ENCODE measurements around the gene LMAN1. TPM values are rescaled to one million over a fixed set of nuclear protein-coding genes. Genes with fewer than 3 reads are reported as not detected.

The LMAN1 gene
- total RNA-seq, 1 experiment from 2014 or later = 77.1 TPM

DNA sequence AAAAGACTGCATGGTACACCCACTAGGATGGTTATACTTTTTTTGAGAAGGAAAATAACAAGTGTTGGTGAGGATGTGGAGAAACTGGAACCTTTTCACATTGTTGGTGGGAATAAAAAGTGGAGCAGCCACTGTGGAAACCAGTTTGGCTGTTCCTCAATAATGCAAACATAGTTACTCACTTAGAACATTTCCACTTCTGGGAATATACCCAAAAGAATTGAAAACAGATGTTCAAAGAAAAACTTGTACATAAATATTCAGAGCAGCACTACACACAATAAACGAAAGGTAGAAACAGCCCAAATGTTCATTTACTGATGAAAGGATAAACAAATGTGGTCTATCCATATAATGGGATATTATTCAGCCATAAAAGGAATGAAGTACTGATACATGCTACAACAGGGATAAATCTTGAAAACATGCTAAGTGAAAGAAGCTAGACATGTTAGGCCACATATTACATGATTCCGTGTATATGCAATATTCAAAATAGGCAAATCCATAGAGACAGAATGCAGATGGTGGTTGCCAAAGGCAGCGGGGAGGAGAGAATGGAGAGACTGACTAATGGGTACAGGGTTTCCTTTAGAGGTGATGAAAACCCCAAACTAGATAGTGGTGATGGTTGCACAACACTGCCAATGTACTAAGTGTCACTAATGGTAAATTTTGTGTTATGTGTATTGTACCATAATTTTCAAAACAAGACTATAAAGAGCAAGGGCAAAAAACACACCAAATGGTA is 20.9 kb upstream of the LMAN1 start:
- no peak overlapping the region for H3K27ac ChIP-seq
- H3K27me3 ChIP-seq = no peaks in the 10 kb centered on the region
- no peaks in the 10 kb centered on the region for H3K4me1 ChIP-seq
- H3K36me3 ChIP-seq = no peaks in the 10 kb centered on the region
- DNase-seq = no peak
- no peak overlapping the region for H3K4me3 ChIP-seq
- no peaks in the 10 kb centered on the region for H3K9me3 ChIP-seq (replicated peaks)

DNA sequence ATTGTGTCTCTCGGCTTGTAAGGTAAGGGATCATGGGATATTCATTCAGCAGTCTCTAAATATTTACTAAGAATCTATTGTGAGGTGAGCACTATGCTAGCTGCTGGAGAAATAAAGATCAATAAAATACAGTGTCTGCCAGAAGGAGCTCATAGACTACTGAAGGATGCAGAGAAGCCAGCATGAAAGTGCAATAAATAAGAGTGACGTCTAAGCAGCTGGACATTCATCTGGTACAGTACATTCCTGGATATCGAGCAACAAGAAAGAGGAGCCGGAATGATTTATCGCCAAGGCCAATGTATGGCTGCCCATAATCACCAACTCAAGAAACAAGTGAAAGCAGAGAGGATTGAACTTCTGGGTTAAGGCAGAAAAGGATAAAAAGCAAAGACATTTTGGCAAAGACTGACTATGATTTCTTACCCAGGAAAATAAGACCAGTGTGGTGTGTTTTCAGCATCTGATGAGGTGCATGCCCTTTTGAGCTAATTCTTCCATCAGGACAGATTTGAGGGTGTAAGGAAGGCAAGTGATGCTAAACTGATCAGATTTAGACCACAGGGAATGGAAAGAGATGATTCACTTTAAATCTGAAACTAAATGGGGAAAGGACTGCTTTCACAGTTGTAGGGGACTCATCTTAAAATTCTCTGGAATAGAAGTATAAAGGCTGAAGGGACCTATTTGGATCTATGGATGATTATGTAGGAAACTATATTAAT is 18.7 kb upstream of the LMAN1 start:
- DNase-seq = no peak
- H3K27me3 ChIP-seq = no peaks in the 10 kb centered on the region
- no peak overlapping the region for H3K4me3 ChIP-seq
- no peaks in the 10 kb centered on the region for H3K9me3 ChIP-seq (replicated peaks)
- no peaks in the 10 kb centered on the region for H3K4me1 ChIP-seq
- no peaks in the 10 kb centered on the region for H3K36me3 ChIP-seq
- H3K27ac ChIP-seq = no peak overlapping the region

DNA sequence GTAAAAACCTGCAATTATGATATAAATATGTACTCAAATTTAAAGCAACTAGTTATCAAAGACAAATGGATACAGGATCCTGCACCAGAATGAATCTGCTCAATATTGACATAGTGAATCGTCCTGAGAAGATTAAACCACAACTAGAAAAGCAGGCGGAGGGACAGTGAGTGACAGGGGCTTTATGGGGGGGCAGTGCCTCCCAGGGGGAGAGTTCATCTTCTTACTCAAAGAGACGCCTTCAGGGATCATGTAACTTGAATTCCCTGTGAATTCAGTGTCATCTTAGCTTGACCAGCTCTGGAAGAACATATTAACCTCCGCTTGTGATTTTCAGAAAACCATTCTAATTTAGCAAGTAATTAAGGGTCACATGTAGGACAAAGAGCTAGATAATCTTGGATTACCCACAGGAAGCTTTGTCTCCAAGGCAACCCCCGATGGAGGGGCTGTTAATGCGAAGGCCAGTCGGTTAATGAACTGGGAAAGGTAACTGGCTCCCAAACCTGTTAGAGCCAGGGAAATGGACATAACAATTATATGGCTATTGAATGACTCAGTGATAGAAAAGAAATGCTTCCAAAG is 17.4 kb upstream of the LMAN1 start:
- no peak overlapping the region for H3K27ac ChIP-seq
- no peak overlapping the region for H3K4me3 ChIP-seq
- H3K27me3 ChIP-seq = no peaks in the 10 kb centered on the region
- no peaks in the 10 kb centered on the region for H3K9me3 ChIP-seq (replicated peaks)
- DNase-seq = no peak
- H3K36me3 ChIP-seq = no peaks in the 10 kb centered on the region
- H3K4me1 ChIP-seq = no peaks in the 10 kb centered on the region

DNA sequence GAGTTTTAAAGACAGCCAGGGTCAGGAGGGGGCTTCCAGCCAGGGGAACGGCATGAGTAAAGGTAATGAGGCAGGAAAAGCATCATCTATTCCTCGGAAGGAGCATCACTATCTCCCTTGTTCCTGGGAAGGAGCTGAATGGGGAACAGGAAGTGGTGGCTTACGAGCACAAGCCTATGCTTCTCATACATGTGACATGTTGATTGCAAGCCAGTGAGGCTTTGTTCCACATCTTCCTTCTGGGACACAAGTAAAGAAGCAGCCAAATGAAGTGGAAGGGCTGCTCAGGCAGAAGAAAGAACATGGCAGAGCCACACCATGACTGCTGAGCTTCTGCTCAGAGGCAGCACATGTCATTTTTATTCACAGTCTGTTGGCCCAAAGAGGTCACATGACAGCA is 15.1 kb upstream of the LMAN1 start:
- no peak overlapping the region for H3K4me3 ChIP-seq
- no peak overlapping the region for H3K27ac ChIP-seq
- no peaks in the 10 kb centered on the region for H3K9me3 ChIP-seq (replicated peaks)
- no peak for DNase-seq
- H3K27me3 ChIP-seq = no peaks in the 10 kb centered on the region
- H3K36me3 ChIP-seq = no peaks in the 10 kb centered on the region
- no peaks in the 10 kb centered on the region for H3K4me1 ChIP-seq

DNA sequence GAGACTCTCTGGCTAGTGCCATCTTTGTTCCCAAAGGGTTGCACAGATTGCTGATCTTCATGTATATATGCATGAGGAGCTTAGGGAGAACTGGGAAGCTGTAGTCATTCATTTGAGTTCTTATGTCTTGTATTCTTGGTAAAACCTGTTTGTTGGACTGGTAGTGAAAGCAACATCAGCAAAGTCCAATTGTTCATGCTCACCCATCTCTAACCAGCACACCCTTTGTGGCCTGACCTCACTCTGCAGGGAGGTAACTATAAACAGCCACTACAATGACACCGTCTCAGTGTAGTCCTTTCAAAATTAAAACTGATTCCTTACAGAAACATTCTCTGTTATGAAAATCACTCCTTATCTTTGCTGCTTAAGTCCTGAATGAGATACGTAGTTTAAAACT is 13.9 kb upstream of the LMAN1 start:
- Histone ChIP-seq H3K9me3 (replicated peaks) (no peaks in the 10 kb centered on the region), H3K36me3 (no peaks in the 10 kb centered on the region), H3K27me3 (no peaks in the 10 kb centered on the region), H3K27ac (no peak overlapping the region), H3K4me3 (no peak overlapping the region), H3K4me1 (no peaks in the 10 kb centered on the region)
- DNase-seq = no peak

DNA sequence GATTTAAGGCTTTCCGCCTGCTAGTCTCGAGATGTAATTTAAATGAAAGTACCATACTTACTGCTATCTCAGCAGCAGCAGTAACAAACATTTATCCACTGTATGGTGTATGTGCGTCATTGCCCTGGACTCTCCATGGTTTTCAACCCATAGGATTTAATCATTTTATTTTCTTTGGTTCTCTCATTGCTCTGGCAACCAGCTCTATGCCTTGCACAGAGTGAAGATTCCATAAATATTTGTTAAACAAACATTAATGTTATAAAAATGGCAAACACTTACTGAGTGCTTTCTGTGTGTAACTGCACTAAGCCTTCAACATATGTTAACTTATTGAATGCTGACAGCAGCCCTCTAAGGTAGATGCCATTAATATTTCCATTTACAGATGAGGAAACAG is 1.3 kb upstream of the LMAN1 start:
- H3K4me3 ChIP-seq = no peak overlapping the region
- H3K4me1 ChIP-seq = no peaks in the 10 kb centered on the region
- no peak overlapping the region for H3K27ac ChIP-seq
- H3K9me3 ChIP-seq (replicated peaks) = no peaks in the 10 kb centered on the region
- DNase-seq = no peak
- no peaks in the 10 kb centered on the region; the same call in 1 of the 2 replicates for H3K36me3 ChIP-seq
- H3K27me3 ChIP-seq = no peaks in the 10 kb centered on the region

DNA sequence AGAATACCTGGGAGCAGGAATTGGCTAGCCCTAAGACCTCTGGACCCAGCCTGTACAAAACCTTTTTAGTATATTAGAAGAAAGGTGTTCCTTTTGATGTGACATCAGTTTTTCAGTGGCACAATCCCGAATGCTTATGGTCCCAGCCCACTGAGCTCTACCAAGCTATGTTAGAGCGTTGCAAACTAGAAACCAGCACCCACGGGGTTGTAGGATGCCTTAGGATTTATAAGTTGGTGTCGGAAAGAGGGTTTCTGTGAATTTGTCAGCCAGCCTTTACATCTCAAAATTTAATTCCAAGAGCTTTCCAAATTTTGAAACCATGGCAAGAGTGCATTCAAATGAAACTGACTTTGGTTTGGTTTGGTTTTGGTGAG is 499 bp upstream of the LMAN1 start:
- Histone ChIP-seq H3K27me3 (no peaks in the 10 kb centered on the region), H3K27ac (no peak overlapping the region), H3K9me3 (replicated peaks) (no peaks in the 10 kb centered on the region), H3K36me3 (peaks cover 4% of the 10 kb centered on the region; the same call in 1 of the 2 replicates), H3K4me1 (no peaks in the 10 kb centered on the region), H3K4me3 (peak overlapping the region; percentile 97)
- DNase-seq = no peak

DNA sequence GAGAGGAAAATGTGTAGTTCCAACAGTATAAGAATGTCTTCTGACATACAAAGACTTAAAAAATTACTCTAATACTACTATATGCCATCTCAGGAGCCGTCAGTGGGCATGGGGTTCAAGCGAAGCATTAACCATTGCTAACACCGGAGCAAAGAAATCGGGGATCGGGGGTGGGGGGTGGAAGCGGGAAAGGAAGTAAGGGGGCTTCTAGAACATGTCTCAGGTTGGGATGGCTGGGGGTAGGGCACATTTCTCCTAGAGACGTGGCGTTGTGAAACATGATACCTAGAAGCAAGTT is 702 bp downstream of the LMAN1 start:
- Histone ChIP-seq H3K4me1 (no peaks in the 10 kb centered on the region), H3K9me3 (replicated peaks) (no peaks in the 10 kb centered on the region), H3K4me3 (peak overlapping the region; percentile 97), H3K27ac (peak overlapping the region; percentile 78), H3K27me3 (no peaks in the 10 kb centered on the region), H3K36me3 (peaks cover 12% of the 10 kb centered on the region; the same call in 1 of the 2 replicates)
- no peak for DNase-seq

DNA sequence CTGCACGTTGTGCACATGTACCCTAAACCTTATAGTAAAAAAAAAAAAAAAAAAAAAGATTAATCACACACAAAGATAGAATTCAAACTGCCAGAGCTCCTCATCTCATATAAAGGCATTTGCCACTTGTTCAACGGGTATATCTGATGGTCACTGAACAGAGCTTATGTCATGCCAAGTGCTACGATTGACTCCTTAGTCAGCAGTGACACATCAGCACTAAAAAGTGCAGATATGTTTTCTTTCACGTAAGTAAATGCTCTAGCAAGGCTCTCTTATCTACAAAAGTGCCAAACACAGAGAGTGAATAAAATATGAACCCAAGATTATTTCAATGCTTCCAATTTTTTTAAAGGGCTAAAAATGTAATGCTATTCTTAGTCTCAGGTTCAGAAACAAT is 1.1 kb downstream of the LMAN1 start:
- no peaks in the 10 kb centered on the region for H3K9me3 ChIP-seq (replicated peaks)
- peaks cover 12% of the 10 kb centered on the region; the same call in 1 of the 2 replicates for H3K36me3 ChIP-seq
- no peak overlapping the region; the same call in 1 of the 2 replicates for H3K27ac ChIP-seq
- DNase-seq = peak in 1 of 2 experiments; percentile 1
- no peaks in the 10 kb centered on the region for H3K4me1 ChIP-seq
- H3K4me3 ChIP-seq = peak overlapping the region; percentile 97
- no peaks in the 10 kb centered on the region for H3K27me3 ChIP-seq

DNA sequence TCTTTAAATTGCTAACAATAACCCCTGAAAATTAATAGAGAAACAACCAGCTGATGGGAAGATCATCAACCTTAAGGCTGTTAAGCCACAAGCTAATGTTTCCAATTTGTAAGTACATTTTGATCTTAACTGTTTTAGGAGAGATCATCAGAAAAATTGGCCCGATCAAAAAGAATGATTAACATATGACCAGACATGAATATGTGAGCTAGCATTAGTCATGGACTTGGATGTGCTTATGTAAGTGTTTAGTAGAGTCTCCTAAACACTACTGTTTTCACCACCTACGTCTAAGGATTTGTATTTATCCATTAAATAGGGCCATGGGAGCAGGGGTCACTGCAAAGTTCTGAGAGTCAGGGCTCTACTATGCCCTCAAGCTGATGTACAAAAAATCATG is 4.3 kb downstream of the LMAN1 start:
- H3K36me3 ChIP-seq = peaks cover 28% of the 10 kb centered on the region
- no peaks in the 10 kb centered on the region for H3K27me3 ChIP-seq
- no peak overlapping the region for H3K27ac ChIP-seq
- H3K4me1 ChIP-seq = no peaks in the 10 kb centered on the region
- no peaks in the 10 kb centered on the region for H3K9me3 ChIP-seq (replicated peaks)
- H3K4me3 ChIP-seq = no peak overlapping the region
- DNase-seq = no peak

DNA sequence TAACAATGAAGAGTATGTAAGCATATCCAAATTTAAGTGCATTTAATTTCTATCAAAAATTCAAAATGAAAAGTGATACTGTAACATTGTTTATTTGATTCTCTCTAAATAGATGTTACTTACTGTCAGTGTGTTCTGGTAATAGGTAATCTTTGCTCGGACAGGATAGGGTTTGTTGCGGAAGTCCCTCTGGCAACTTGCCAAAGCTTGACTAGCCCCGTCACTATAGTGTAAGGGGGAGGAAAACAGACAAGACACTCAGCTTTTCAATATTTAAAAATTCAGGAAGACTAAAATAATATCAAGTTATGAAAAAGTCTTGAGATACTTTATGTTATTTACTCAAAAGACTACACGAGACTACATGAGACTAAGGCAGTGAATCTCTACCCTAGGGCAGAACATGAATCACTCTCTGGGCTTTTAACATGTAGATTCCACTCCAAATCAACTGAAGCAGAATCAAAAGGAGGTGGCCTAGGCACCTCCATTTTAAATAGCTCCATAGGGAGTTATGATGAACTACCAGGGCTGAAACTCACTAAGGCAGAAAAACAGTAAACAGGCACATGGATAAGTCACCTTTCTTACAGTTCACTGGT is 5.9 kb downstream of the LMAN1 start:
- no peak for DNase-seq
- Histone ChIP-seq H3K9me3 (replicated peaks) (no peaks in the 10 kb centered on the region), H3K4me1 (no peaks in the 10 kb centered on the region), H3K36me3 (peaks cover 29% of the 10 kb centered on the region), H3K27ac (no peak overlapping the region), H3K4me3 (no peak overlapping the region), H3K27me3 (no peaks in the 10 kb centered on the region)

DNA sequence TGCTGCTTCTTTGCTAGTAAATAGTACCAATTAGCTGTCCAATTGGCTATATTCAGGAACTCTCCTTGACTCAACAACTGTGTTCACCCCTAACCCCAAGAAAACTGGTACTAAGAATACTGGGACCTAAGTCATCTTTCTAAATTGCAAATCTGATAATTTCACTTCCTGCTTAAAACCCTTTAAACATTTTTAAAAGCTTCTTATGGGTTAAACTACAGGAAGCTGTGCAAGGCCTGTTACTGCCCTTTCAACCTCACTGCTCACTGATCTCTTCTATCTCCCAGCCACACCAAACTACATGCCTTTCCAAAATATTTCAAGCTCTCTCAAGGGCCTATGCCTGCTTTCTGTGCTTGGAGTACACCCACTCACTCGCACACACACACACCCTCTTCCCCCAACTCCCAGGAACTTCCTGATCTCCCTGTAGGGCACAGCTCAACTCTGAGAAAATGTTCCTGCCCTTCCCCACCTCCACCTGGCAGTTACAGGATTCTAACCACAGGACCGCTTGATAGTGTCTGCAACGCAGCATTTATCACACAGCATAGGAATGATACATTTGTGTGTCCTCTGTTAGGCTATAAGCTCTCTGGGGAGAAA is 6.7 kb downstream of the LMAN1 start:
- H3K4me3 ChIP-seq = no peak overlapping the region
- no peak overlapping the region for H3K27ac ChIP-seq
- H3K9me3 ChIP-seq (replicated peaks) = no peaks in the 10 kb centered on the region
- no peak for DNase-seq
- H3K4me1 ChIP-seq = no peaks in the 10 kb centered on the region
- peaks cover 37% of the 10 kb centered on the region for H3K36me3 ChIP-seq
- no peaks in the 10 kb centered on the region for H3K27me3 ChIP-seq

DNA sequence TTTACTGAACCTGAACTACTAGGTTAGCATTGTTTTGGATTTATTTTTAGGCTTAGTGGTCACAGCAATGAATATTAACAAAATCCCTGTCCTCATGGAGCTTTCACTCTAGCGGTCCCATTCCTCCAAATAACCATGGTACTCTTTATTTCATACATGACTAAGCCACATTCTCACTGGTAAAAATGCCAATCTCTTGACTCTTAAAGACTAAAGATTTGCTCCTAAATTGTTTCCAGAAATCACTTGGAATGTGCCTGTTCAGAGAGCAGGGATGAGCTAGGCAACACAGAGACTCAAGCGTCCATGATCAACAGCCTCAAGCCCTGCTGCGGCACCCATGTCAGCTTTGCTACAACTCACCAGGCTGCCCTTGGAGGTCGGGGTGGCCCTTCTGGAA is 13.5 kb downstream of the LMAN1 start:
- no peaks in the 10 kb centered on the region for H3K4me1 ChIP-seq
- no peaks in the 10 kb centered on the region for H3K27me3 ChIP-seq
- no peak overlapping the region for H3K4me3 ChIP-seq
- H3K27ac ChIP-seq = no peak overlapping the region
- peaks cover 50% of the 10 kb centered on the region for H3K36me3 ChIP-seq
- H3K9me3 ChIP-seq (replicated peaks) = no peaks in the 10 kb centered on the region
- DNase-seq = no peak

DNA sequence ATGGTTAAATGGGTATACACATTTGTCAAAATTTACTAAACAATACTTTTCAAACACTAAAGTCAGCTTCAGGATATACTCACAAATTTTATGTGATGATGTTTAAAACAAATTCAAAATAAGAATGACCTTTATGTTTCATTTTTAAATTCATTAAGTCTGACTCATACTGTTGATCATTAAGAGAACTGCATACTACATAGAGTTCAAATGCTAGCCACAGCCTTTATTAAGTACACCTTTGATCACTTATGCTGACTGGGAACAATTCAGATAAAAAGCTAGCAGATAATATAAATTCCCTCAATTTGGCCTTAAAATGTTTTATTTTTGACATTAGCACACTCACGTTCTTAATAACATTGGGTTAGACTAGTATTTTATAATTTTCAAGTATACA is 14.1 kb downstream of the LMAN1 start:
- H3K27me3 ChIP-seq = no peaks in the 10 kb centered on the region
- H3K27ac ChIP-seq = no peak overlapping the region
- no peak for DNase-seq
- no peak overlapping the region for H3K4me3 ChIP-seq
- no peaks in the 10 kb centered on the region for H3K4me1 ChIP-seq
- no peaks in the 10 kb centered on the region for H3K9me3 ChIP-seq (replicated peaks)
- peaks cover 56% of the 10 kb centered on the region for H3K36me3 ChIP-seq

DNA sequence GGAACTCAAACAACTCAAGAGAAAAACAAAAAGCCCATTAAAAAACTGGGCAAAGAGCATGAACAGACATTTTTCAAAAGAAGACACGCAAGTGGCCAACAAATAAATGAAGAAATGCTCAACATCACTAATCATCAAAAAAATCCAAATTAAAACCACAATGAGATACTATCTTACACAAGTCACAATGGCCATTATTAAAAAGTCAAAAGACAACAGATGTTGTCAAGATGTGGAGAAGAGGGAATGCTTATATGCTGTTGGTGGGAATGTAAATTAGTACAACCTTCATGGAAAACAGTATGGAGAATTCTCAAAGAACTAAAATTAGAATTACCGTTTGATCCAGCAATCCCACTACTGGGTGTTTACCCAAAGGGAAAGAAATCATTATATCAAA is 15.1 kb downstream of the LMAN1 start:
- H3K27ac ChIP-seq = no peak overlapping the region
- H3K4me3 ChIP-seq = no peak overlapping the region
- no peaks in the 10 kb centered on the region for H3K4me1 ChIP-seq
- DNase-seq = no peak
- H3K36me3 ChIP-seq = peaks cover 58% of the 10 kb centered on the region
- H3K9me3 ChIP-seq (replicated peaks) = no peaks in the 10 kb centered on the region
- H3K27me3 ChIP-seq = no peaks in the 10 kb centered on the region

Measured in SJCRH30 (cell line).